Dermis lymphatic vessel endothelial cell (primary cell): Measurements from ENCODE around the gene LENG8. TPM values are rescaled to one million over a fixed set of nuclear protein-coding genes. Genes with fewer than 3 reads are reported as not detected.

ENCODE experiments used
- total RNA-seq: library from RNA; depleted of rRNA; stranded (reverse); fragments of >200 nt; gene quantifications from 2 replicates; pipeline ENCODE4 v1.2.1, GENCODE V29; 2014

The LENG8 gene
- total RNA-seq, result 21.0 and 27.4 TPM in 2 replicates

DNA sequence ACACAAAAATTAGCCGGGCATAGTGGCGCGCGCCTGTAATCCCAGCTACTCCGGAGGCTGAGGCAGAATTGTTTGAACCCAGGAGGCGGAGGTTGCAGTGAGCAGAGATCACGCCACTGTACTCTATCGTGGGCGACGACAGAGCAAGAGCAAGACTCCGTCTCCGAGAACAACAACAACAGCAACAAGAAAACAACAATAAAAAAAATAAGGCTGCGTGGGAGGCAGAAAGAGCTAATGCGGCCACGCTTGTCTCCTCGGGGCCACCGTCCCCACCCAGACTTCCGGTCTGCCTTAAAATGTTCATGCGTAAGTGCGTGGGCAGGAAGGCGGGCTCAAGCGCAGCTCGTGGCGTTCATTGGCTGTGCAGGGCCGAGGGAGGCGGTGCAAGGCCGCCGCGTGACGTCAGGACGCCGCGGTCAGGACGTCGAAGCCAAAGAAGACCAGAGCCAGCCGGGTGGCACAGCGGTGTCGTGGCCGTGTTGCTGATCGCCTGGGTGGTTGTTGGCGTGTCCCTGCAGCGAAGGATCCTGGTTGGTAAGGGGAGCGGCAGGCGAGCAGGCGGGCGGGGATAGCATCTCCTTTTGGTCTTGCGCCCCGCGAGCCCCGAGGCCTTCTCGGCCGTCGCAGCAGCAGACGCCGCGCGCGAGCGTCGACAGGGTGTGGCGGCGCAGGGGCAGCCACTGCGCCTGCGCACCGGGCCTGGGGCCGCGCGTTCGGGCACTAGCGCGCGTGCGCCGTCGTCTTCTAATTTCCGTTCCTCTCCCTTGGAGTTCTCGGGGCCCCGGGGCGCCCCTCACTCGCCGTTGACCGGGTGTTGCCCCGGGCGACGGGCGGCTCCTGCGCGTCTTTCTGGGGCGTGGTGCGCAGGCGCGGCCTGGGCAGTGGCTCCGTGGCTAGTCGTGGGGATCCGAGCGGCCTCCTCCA lies at the start of gene LENG8:
Gene LENG8, plus strand, starts transcription at position 426 of the 927 bp plus-strand sequence. CDS start 2,146 bp downstream, outside the sequence.

DNA sequence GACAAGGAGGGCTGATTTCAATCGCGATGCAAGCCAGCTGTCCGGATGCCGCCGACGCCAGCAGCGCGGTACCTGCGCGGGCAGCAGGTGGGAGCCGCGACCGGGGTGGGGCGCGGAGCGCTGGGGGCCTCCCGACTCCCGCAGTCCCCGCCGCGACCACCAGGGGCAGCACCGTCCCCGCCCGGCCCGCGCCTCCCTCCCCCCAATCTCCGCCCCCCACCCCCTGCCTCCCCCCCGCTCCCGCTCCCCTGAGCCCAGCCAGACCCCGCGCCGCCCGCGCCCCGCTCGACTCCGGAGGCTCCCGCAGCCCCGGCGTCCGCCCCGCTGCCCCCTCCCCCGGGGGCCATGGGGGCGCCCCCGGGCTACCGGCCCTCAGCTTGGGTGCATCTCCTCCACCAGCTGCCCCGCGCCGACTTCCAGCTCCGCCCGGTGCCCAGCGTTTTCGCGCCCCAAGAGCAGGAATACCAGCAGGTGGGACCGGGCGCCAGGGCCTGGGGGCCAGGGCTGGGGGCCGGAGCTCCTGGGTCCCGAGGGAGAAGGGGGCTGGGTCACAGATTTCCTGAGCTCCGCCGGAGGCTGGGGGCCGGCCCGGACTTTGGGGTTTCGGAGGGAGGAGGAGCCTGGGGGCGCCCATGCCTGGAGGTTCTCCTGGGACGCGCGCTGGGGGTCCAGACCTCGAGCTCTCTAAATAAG lies 33.6 kb upstream of the LENG8 start, which contains the start of gene TTYH1:
Gene TTYH1, plus strand, starts transcription at position 257 of the 693 bp plus-strand sequence. Its CDS starts 89 bp downstream, at position 346.

DNA sequence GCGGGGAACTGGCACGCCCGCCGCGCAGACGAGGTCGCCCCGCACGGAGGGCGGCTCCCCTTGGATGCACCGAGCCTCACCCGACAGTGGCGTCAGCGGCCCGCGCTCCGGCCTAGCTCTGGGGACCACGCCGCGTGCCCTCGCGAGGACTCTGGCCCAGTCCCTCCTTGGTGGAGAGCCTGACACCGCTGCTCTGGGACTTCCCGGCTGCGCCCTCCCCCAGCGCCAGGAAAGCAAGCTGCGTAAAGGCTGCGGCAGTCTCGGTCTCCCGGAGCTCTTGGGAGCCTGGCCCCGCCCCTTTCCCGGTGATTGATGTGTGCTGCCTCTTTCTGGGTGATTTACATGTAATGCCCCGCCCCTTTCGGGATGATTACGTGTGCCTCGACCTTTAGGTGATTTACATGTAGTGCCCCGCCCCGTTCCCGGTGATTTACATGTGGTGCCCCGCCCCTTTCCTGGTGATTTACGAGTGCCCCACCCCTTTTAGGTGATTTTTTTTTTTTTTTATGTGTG lies 14.6 kb downstream of the LENG8 start, which contains the start of gene LENG9:
Gene LENG9, minus strand, starts transcription at position 248 of the 513 bp plus-strand sequence. CDS start 252 bp downstream, outside the sequence.

DNA sequence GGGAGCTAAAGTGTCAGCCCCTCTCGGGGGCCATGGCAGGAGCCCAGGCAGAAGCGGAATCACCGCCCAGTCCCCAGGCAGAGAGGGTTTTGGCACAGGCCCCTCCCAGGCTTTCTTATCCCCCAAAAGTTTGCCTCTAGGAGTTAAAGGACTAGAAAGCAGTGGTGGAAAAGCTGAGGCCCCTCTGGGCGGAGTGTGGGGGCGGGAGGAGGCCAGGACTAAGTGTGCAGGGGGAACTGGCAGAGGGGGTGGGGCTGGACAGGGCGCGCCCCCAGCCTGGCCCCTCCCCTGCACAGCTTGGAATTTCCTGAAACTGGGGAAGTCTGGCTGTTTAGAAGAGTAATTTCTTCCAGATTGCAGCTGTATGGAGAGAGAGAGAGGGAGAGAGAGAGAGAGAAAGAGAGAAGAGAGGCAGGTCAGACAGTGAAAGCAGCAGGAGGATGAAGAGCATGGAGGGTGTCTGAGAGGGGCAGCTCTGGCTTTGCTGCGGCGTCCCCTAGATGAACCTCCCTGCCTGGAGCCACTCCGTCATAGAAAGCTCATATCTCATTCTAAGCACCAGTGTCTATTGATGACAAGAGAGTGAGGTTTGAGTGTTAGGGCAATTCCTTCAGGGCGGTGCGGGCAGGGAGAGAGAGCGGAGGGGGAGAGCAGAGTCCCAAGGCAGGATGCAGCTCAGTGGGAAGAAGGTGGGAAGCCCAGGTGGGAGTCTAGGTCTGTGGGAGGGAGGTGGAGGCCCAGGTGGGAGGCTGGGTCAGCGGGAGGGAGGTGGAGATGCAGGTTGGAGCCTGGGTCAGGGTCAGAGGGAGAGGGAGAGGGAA lies 24.3 kb downstream of the LENG8 start, which contains the start of gene CDC42EP5:
Gene CDC42EP5, minus strand, starts transcription at position 226 of the 821 bp plus-strand sequence. CDS start 7,749 bp downstream, outside the sequence.

DNA sequence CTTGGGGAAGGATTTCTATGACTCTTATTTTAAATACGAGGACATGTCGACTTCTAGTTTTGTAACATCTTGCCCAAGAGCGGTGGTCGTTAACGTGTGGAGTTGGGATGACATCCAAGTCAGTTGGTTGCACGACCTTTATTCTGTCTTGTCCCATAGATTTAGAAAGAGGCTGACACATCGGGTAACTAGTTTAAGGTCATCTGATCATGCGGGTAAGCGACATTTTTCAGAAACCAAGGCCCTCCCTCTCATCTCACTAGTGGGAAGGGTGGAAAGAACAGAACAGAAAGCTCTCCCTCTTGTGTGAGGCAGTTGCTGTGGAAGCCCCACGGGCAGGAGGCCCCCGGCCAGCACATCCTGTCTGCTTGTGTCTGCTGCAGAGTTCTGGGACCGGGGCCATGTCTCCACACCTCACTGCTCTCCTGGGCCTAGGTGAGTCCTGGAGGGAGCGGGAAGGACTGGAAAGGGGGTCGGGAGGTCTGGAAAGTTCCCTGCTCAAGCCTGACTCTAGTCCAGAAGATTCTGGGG lies 53.6 kb downstream of the LENG8 start, which contains the start of gene LAIR2:
Gene LAIR2, plus strand, starts transcription at position 314 of the 531 bp plus-strand sequence. Its CDS starts 88 bp downstream, at position 402.

Other genes with a start within 250 kb of the LENG8 start
- gene RPS9, start 248.3 kb upstream of the LENG8 start, total RNA-seq, result 3,120 and 3,598 TPM in 2 replicates
- not detected in 2 replicates for gene LILRB3, start 226.2 kb upstream of the LENG8 start, total RNA-seq
- gene LILRA6, start 206.4 kb upstream of the LENG8 start, total RNA-seq, result not detected in 2 replicates
- not detected in 2 replicates for gene LILRB5, start 191.9 kb upstream of the LENG8 start, total RNA-seq
- not detected in 2 replicates for gene LILRB2, start 168.1 kb upstream of the LENG8 start, total RNA-seq
- gene LILRA5, start 136.0 kb upstream of the LENG8 start, total RNA-seq, result not detected in 2 replicates
- not detected in 2 replicates for gene LILRA4, start 110.0 kb upstream of the LENG8 start, total RNA-seq
- not detected in 2 replicates for gene LAIR1, start 84.3 kb upstream of the LENG8 start, total RNA-seq
- gene TTYH1, start 33.7 kb upstream of the LENG8 start, total RNA-seq, result not detected in 2 replicates
- gene LENG9, start 14.6 kb downstream of the LENG8 start, total RNA-seq, result 6.2 and 6.4 TPM in 2 replicates
- gene CDC42EP5, start 24.1 kb downstream of the LENG8 start, total RNA-seq, result 54.7 and 66.4 TPM in 2 replicates
- not detected in 2 replicates for gene LAIR2, start 53.6 kb downstream of the LENG8 start, total RNA-seq
- gene LILRA2, start 124.6 kb downstream of the LENG8 start, total RNA-seq, result not detected in 2 replicates
- gene LILRA1, start 144.4 kb downstream of the LENG8 start, total RNA-seq, result not detected in 2 replicates
- under 0.01 TPM in 2 replicates for gene LILRB1, start 181.3 kb downstream of the LENG8 start, total RNA-seq
- gene LILRB4, start 213.8 kb downstream of the LENG8 start, total RNA-seq, result not detected in 2 replicates